Liver (tissue), 9 donors: ENCODE results near the gene RGMA. TPM values are rescaled to one million over a fixed set of nuclear protein-coding genes. Genes with fewer than 3 reads are reported as not detected.
A peak's percentile ranks its signal among the peaks of the same experiment; 100 is the strongest.

Source experiments
- DNase-seq: peaks from one replicate; pipeline ENCODE4 v3.0.0-alpha.2; 2017; ENCODE audit warnings: low spot score
- H3K27ac ChIP-seq, 2 donors: one replicate each; pipeline ENCODE4 v1.7.0; 2013; ENCODE audit warnings: inconsistent platforms in 2 of 2, low read length in 2 of 2, control low read depth in 1 of 2, low read depth in 1 of 2, mild to moderate bottlenecking in 1 of 2
- H3K27me3 ChIP-seq, 4 donors: one replicate each; pipeline versions ENCODE4 v1.6.1 to v1.7.0; 2013; ENCODE audit warnings: low read length in 3 of 4, inconsistent platforms in 1 of 4, mild to moderate bottlenecking in 1 of 4, moderate library complexity in 1 of 4; ENCODE audit not compliant: control insufficient read depth in 4 of 4, insufficient read depth in 4 of 4
- H3K36me3 ChIP-seq, 4 donors: one replicate each; pipeline versions ENCODE4 v1.6.1 to v1.7.0; 2013; ENCODE audit warnings: low read length in 3 of 4, mild to moderate bottlenecking in 3 of 4, low read depth in 1 of 4, moderate library complexity in 1 of 4; ENCODE audit not compliant: control insufficient read depth in 4 of 4, insufficient read depth in 3 of 4
- H3K4me1 ChIP-seq, 4 donors: one replicate each; pipeline versions ENCODE4 v1.6.1 to v1.7.0; 2013; ENCODE audit warnings: low read length in 3 of 4, mild to moderate bottlenecking in 3 of 4, moderate library complexity in 1 of 4; ENCODE audit not compliant: control insufficient read depth in 4 of 4, insufficient read depth in 4 of 4
- H3K4me3 ChIP-seq, 3 donors: one replicate each; pipeline versions ENCODE4 v1.6.1 to v1.7.0; 2013; ENCODE audit warnings: low read length in 3 of 3, control low read depth in 1 of 3, low read depth in 1 of 3, mild to moderate bottlenecking in 1 of 3
- H3K9ac ChIP-seq, 2 donors: one replicate each; pipeline ENCODE4 v1.7.0; 2013; ENCODE audit warnings: low read length in 2 of 2, mild to moderate bottlenecking in 2 of 2, moderate library complexity in 2 of 2, control low read depth in 1 of 2, low read depth in 1 of 2
- H3K9me3 ChIP-seq, 4 donors: one replicate each; pipeline versions ENCODE4 v1.6.1 to v1.7.0; 2013; ENCODE audit warnings: low read length in 3 of 4; ENCODE audit not compliant: control insufficient read depth in 4 of 4
- ATF3 ChIP-seq: IDR thresholded peaks from 2 replicates; pipeline ENCODE4 v1.6.1; 2016; ENCODE audit warnings: antibody characterized with exemption
- CTCF ChIP-seq: fragments of 150-350 bp; IDR thresholded peaks from 2 replicates; pipeline ENCODE4 v1.5.1; 2017; ENCODE audit warnings: improper control_type of control experiment, low read depth, low read length; ENCODE audit not compliant: missing input control
- EGR1 ChIP-seq, 2 donors: IDR thresholded peaks; 2 replicates each; pipeline ENCODE4 v1.6.1; 2016 to 2018; ENCODE audit warnings: antibody characterized with exemption in 2 of 2, low read depth in 2 of 2
- FOXA1 ChIP-seq: IDR thresholded peaks from 2 replicates; pipeline ENCODE4 v1.6.1; 2016; ENCODE audit warnings: antibody characterized with exemption
- FOXA2 ChIP-seq: IDR thresholded peaks from 2 replicates; pipeline ENCODE4 v1.6.1; 2016; ENCODE audit warnings: antibody characterized with exemption
- GABPA ChIP-seq, 2 donors: IDR thresholded peaks in 1 of 2; conservative IDR thresholded peaks in 1 of 2; 2 replicates each; pipeline ENCODE4 v1.6.1; 2016; ENCODE audit warnings: antibody characterized with exemption in 2 of 2, mild to moderate bottlenecking in 1 of 2, moderate library complexity in 1 of 2
- HNF4A ChIP-seq, 2 donors: conservative IDR thresholded peaks; 2 replicates each; pipeline ENCODE4 v1.6.1; 2016; ENCODE audit warnings: antibody characterized with exemption in 2 of 2, mild to moderate bottlenecking in 2 of 2
- HNF4G ChIP-seq: IDR thresholded peaks from 2 replicates; pipeline ENCODE4 v1.6.1; 2016; ENCODE audit warnings: antibody characterized with exemption
- JUND ChIP-seq, 2 donors: IDR thresholded peaks; 2 replicates each; pipeline ENCODE4 v1.6.1; 2016; ENCODE audit warnings: antibody characterized with exemption in 2 of 2
- MAX ChIP-seq: IDR thresholded peaks from 2 replicates; pipeline ENCODE4 v1.6.1; 2016; ENCODE audit warnings: antibody characterized with exemption
- NR2F2 ChIP-seq: IDR thresholded peaks from 2 replicates; pipeline ENCODE4 v1.6.1; 2016; ENCODE audit warnings: antibody characterized with exemption
- RAD21 ChIP-seq, 2 donors: IDR thresholded peaks; 2 replicates each; pipeline ENCODE4 v1.6.1; 2016; ENCODE audit warnings: antibody characterized with exemption in 2 of 2, mild to moderate bottlenecking in 2 of 2
- SP1 ChIP-seq: IDR thresholded peaks from 2 replicates; pipeline ENCODE4 v1.6.1; 2018; ENCODE audit warnings: antibody characterized with exemption, mild to moderate bottlenecking
- TAF1 ChIP-seq: conservative IDR thresholded peaks from 2 replicates; pipeline ENCODE4 v1.6.1; 2016; ENCODE audit warnings: antibody characterized with exemption, mild to moderate bottlenecking
- YY1 ChIP-seq: IDR thresholded peaks from 2 replicates; pipeline ENCODE4 v1.6.1; 2016; ENCODE audit warnings: antibody characterized with exemption, mild to moderate bottlenecking
- ZBTB33 ChIP-seq: IDR thresholded peaks from 2 replicates; pipeline ENCODE4 v1.6.1; 2016; ENCODE audit warnings: antibody characterized with exemption
- WGBS: extraction: QIAGEN DNeasy Blood & Tissue Kit; methylation state at CpG from one replicate; pipeline ENCODE4 v1.1.7; 2013; 5-methylcytosine and 5-hydroxymethylcytosine counted together
- polyA plus RNA-seq, 2 donors: library from polyadenylated mRNA; stranded (reverse) in 1 of 2; unstranded in 1 of 2; fragments of 200-250 nt in 1 of 2; fragments of >200 nt in 1 of 2; fragmentation: Nextera tagmentation in 1 of 2; extraction: Ambion mirVana in 1 of 2; gene quantifications; one replicate each; pipeline versions ENCODE4 v1.2.1 to v1.2.3, GENCODE V29; 2013 to 2015
- total RNA-seq, 2 donors: library from RNA; depleted of rRNA; stranded (reverse); fragments of >200 nt; gene quantifications; one replicate each; pipeline ENCODE4 v1.2.3, GENCODE V29; 2014
- donor health status: healthy.
- donor health status: healthy.
- donor health status: healthy.
- donor health status: healthy.
- donor health status: healthy.

Gene RGMA
- total and polyA plus RNA-seq, 4 donors = 0.15 to 0.33 (median 0.18) TPM; not detected in 1

- no peaks in the 10 kb centered on the region for H3K9me3 ChIP-seq
- TF ChIP-seq FOXA1 (no peak), EGR1 (IDR thresholded peaks at IDR 0.05; ENCODE audit: low read depth in 2 of 2) (no peak), GABPA (IDR thresholded peaks at IDR 0.05 in 1 of 2, conservative IDR thresholded peaks at IDR 0.05 in 1 of 2) (no peak), MAX (no peak), TAF1 (no peak), HNF4G (no peak), RAD21 (IDR thresholded peaks at IDR 0.05) (no peak), HNF4A (conservative IDR thresholded peaks at IDR 0.05) (no peak), SP1 (no peak), CTCF (no peak)
- DNase-seq = no peak
- no peaks in the 10 kb centered on the region for H3K36me3 ChIP-seq
- peak overlapping the region in 1 of 3 donors; percentile 30 for H3K4me3 ChIP-seq
- no peak overlapping the region for H3K9ac ChIP-seq
- no peak overlapping the region for H3K27ac ChIP-seq
- H3K4me1 ChIP-seq = peaks cover 8 to 19% (median 9%) of the 10 kb centered on the region in 4 donors
- peaks cover 2 to 24% (median 17%) of the 10 kb centered on the region in 4 donors for H3K27me3 ChIP-seq
- 39% methylated on average over 30 of the region's 30 CpGs for WGBS
Measured at GRCh38 chr15:93073465-93073952, 15.5 kb downstream of the RGMA start.

- WGBS = 2% methylated on average over 96 of the region's 96 CpGs
- peaks cover 2 to 24% (median 17%) of the 10 kb centered on the region in 4 donors for H3K27me3 ChIP-seq
- peaks cover 8 to 19% (median 9%) of the 10 kb centered on the region in 4 donors for H3K4me1 ChIP-seq
- TF ChIP-seq EGR1 (IDR thresholded peaks at IDR 0.05; ENCODE audit: low read depth in 2 of 2) (no peak), CTCF (no peak), MAX (no peak), FOXA2 (no peak), FOXA1 (no peak), GABPA (IDR thresholded peaks at IDR 0.05 in 1 of 2, conservative IDR thresholded peaks at IDR 0.05 in 1 of 2) (no peak), ZBTB33 (no peak), HNF4G (no peak), JUND (IDR thresholded peaks at IDR 0.05) (no peak), NR2F2 (no peak), ATF3 (no peak), YY1 (no peak), TAF1 (no peak)
- no peaks in the 10 kb centered on the region for H3K36me3 ChIP-seq
- H3K9me3 ChIP-seq = no peaks in the 10 kb centered on the region
- no peak overlapping the region for H3K9ac ChIP-seq
- no peak overlapping the region for H3K27ac ChIP-seq
- peak overlapping the region in 2 of 3 donors; percentile 8 to 30 for H3K4me3 ChIP-seq
- DNase-seq = peak; percentile 53
Measured at GRCh38 chr15:93072411-93073394, 16.3 kb downstream of the RGMA start.
